GM12892 (cell line): ENCODE results near the gene HLF.

ENCODE experiments used
- DNase-seq: peaks from one replicate; pipeline ENCODE4 v3.0.0; 2011; ENCODE audit not compliant: insufficient read length
- FAIRE-seq: peaks from 2 replicates; lab custom pipeline; 2011; peaks lifted over from hg19 to GRCh38; lab: Jason Lieb, UNC
- POLR2A ChIP-seq: IDR thresholded peaks from 2 replicates; pipeline ENCODE4 v1.6.1; 2011; ENCODE audit warnings: low read depth, low read length, control low read depth
- POLR2AphosphoS5 ChIP-seq: IDR thresholded peaks from 2 replicates; pipeline ENCODE4 v1.6.1; 2011; ENCODE audit warnings: low read depth, low read length, control low read depth
- TAF1 ChIP-seq: IDR thresholded peaks from 2 replicates; pipeline ENCODE4 v1.6.1; 2011; ENCODE audit warnings: low read depth, mild to moderate bottlenecking, control low read depth, low read length, borderline replicate concordance

Gene HLF

DNA sequence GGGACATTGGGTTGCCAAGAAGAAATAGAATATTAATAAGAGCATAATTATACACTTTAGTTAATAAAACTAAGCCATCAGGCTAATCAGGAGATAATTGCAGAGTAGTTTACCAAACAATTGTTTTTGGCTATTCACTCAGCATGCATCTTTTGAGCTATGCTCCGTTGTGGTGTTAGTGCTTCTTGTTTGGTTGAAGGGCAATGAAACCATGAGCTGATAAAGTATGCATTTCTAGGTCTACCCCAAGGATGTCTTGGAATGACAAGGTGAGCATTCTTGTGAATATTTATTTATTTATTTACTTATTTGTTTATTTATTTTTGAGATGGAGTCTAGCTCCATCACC is 6.4 kb downstream of the HLF start:
- DNase-seq (no peak), FAIRE-seq (no peak)
- no peak for TF ChIP-seq TAF1
- TF ChIP-seq POLR2AphosphoS5 = no peak
- TF ChIP-seq POLR2A = no peak

DNA sequence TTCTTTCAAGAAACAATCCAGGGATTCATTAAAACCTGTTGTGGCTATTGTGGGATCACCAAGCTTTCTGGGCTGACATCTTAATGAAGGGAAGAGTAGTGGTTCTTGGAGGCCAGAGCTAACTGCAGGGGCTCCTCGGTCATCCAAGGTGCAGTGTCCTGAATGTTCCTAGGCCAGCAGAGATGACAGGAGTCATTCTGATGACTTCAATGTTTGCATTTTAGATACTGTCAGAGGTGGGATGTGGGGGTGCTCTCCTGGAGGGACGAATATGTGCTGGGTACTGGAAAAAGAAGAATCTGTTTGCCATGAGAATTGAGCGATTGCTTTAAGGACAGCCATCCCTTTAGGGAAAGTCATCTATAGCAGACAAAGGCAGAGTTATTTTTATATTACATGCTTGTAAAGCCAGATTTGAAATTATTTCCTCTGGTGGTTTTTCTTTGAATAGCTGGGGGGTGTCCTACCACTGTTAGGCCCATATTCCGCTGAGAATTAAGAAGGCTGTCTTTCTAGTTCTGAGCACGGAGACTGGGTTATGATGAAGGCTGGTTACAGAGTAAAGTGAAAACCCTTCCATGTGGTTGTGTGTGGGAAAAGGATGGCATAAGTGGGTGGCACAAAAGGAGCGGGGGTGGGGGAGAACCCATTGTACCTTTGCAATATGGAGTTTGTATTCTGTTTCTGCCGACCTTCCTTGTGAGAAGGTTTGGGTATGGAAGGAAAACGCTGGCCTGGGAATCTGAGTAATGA is 7.4 kb downstream of the HLF start:
- no peak for DNase-seq
- FAIRE-seq = no peak
- TF ChIP-seq POLR2AphosphoS5 = no peak
- TF ChIP-seq POLR2A = no peak
- TF ChIP-seq TAF1 = no peak

DNA sequence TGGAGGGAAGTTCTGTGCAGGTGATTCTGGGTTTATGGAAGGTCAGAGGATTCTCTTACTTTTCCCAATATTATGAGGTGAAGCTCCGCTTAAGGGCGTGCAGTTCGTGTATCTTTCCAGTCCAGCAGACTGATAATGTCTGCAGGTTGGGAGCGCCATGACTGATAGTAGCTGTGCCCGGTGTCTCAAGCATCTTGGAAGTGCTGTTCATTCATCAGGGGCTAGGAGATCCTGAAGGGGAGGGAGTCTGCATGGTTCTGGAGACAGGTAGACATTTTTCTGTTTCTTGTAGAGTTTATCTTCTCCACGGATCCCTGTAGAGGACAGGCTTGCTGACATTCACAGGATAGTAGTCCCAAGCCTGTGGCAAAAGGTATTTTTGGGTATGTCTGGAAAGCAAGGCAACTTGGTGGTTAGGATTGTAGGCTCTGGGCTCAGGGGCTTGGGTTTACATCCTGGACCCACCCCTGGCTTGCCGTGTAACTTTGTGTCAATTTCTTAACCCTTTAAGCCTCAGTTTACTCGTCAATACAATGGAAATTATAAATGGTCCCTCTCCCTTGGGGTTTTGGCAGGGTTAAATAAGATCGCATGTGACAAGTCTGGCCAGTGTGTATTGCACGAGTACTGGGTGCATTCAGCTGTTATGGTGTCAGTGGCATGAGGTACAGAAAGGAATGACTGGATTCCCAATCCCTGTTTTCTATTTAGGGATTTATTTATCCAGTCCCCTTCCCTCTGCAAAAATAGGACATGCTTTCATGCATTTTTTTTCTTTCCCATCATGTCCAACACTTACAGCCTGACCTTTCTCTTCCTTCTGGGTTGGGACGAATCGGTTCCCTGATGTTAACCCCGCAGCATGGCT is 8.2 kb downstream of the HLF start:
- no peak for DNase-seq
- FAIRE-seq = no peak
- TF ChIP-seq POLR2A = no peak
- no peak for TF ChIP-seq POLR2AphosphoS5
- no peak for TF ChIP-seq TAF1

DNA sequence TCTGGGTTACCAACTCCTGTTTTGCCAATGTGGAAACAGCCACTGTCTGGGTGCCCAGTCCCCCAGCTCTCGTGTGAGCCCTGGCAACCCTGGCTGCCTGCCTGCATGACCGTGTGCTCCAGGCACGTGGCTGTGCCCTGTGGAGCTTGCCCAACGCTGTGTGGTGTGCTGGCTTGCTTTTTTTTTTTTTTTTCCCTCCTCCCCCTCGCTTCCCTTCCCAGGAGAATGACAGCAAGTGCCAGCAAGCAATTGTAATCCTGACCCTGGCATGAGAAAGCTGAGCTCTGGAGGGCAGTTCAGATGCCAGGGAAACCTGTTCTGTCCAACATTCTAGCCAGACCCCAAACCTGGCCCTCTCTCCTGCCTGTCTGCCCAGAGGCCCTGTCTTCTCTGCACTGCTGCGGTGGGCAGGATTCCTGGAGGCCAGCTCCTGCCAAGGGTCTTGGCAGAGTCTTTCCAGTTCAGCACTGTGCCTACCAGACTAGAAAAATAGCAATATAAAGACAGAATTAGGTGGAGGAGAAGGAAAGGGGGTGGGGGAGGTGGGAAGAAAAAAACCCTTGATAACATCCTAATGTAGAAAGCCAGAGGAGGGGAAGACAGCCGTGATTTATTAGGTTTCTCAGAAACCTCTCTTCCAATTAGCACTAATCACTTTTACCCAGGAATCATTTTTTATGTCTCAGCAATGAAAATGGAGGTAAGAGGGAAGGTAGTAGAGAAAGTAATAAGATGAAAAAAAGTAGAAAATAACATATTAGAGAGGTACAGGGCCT is 9.0 kb downstream of the HLF start:
- FAIRE-seq = no peak
- DNase-seq = no peak
- no peak for TF ChIP-seq POLR2AphosphoS5
- no peak for TF ChIP-seq POLR2A
- no peak for TF ChIP-seq TAF1

DNA sequence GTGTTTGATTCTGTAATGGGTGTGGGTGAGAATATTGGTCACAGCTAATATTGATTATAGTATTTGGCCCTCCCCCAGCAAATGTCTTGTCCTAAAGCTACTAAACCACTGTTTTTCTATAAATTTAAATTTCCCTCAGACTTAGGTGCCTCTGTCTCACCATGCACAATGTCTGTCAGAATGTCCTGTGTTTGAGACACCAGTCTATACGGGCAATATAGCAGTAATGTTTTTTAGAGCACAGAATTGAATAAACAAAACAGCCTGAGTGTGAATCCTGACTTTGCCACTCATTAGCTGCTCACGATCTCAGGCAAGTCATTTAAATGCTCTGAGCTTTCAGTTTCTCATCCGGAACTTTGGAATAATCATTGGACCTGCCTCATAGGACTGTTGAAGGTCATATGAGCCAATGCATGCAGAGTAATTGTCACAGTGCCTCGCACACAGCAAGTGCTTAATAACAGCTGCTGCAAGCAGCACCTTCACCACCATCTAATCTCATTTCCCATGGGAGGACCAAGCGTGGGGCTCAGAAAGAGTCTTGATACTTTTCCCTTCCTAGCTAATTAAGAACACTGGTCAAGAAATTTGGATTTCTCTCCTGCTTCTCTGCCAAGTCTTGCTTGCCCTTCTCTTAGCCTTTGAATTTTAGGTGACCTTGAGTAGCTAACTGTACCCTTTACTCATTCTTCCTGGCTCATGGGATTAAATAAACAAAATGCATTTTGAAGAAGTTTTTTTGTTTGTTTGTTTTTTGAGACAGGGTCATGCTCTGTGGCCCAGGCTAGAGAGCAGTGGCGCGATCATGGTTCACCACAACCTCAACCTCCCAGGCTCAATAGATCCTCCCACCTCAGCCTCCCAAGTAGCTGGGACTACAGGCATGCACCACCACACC is 9.8 kb downstream of the HLF start:
- no peak for FAIRE-seq
- TF ChIP-seq POLR2A (no peak), POLR2AphosphoS5 (no peak), TAF1 (no peak)
- DNase-seq = no peak

DNA sequence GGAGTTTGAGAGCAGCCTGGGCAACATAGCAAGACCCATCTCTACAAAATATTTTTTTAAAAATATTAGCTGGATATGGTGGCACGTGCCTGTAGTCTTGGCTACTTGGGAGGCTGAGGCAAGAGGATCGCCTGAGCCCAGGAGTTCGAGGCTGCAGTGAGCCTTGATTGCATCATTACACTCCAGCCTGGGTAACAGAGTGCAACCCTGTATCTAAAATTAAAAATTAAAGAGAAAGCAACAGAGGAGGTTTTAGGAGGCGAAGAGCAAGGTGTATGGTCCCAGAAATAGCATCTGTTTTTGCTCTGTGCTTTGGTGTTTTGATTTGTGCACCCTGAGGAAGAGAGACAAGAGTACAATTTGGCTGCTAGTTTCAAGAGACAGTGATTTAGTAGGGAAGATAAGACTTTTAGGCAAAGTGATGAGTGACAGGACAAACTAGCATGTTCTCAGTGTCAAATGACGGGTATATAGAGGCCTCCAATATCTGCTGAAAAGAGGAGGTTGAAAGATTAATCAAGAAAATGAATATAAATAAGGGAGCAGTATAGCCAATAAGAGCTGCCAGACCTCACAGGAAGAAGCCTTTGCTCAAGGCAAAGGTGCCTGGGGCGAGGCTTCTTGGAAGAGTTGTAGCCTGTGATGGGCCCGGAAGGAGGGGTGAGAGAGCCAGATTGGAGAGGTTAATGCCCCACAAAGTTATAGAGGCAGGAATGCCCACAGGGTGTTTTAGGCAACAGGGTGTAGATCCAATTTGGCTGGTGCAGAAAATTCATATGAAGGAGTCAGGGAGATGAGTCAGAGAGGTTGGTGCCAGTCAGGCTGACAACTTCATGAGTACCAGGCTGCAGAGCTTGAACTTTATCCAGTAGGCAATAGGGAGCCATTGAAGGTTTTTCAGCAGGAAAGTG is 11.4 kb downstream of the HLF start:
- no peak for DNase-seq
- FAIRE-seq = no peak
- TF ChIP-seq POLR2AphosphoS5 (no peak), POLR2A (no peak), TAF1 (no peak)

DNA sequence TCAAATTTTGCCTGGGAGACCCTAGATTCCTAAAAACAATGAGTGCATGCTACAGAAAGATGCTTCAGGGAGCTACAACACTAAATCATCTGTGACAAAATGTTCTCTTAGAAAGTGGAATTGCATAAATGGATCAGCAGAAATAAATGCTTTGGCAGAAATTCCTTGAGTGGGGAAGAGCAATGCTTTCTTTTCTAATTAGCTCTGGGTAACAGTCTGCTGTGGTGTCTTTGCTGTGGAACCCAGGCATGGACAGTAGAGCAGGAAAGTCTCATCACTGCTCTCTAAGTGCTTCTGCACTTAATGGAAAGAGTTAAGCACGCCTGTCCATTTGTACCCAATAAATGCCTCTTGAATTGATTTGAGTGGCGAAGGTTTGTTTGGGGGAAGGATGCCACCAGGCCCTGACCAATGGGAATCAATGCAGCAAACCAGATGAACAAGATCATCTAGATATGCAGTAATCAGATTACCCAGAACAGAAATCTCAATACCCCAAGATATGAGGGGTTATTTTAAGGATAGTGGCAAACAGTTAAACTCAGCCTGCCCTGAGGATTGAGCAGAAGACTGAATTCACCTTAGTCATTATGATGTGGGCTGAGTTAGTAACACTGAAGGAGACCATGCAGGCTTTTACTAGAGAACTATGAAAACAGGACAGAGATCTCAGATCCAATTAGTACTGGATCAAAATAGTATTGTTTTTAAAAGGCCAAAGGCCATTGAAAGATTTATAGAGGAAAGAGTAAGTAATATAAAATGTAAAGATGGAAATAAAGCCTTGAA is 13.6 kb downstream of the HLF start:
- no peak for FAIRE-seq
- TF ChIP-seq POLR2AphosphoS5 (no peak), TAF1 (no peak), POLR2A (no peak)
- no peak for DNase-seq

DNA sequence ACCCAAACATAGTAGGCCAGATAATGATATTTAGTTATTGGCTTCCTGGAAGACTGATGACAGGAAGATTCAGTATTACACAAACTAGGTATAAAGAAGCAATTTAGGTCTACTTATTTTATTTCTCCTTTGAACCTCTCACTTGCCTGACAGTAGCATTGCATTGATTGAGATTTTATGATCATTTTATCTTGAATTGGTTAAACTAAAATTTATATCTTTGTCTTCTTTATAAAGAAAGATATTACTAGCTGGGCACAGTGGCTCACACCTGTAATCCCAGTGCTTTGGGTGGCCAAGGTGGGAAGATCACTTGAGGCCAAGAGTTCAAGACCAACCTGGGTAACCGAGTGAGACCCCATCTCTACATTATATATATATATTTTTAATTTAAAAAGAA is 14.4 kb downstream of the HLF start:
- no peak for DNase-seq
- no peak for FAIRE-seq
- TF ChIP-seq POLR2A (no peak), POLR2AphosphoS5 (no peak), TAF1 (no peak)

DNA sequence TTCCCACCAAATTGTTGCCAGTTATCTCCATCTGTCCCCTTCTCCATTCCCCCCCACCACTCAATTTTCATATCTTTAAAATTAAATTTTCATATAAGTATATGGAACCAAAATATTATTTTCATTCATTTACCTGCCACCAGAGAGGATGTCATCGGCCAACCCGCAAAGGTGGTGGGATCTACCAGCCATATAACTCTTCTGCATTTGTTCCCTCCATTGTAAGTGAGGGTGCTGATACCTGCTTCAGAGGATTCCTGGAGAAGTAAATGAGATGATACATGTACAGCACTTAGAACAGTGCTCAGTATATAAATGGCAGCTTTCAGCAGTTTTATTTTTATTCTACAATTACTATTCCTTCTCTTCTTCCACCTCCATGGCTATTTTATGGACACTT is 15.0 kb downstream of the HLF start:
- no peak for FAIRE-seq

DNA sequence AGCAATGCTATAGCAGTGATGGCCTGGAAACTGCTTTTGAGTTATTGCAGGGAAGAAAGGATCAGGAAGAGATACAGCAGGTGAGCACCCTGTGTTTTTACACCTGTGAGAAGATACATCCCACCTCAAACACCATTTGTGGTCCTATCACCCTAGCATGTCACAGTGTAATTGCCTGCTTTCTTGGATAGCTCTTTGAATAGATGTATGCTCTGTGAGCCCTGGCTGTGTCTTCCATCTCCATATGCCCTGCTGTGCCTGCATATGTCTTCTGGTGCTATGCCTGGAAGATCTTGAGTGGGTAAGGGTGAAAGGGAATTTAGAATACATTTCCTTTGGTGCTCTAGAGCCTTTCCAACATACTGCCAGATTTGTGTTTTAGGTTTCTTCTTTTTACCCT is 15.5 kb downstream of the HLF start:
- TF ChIP-seq POLR2A = no peak
- no peak for TF ChIP-seq TAF1
- no peak for TF ChIP-seq POLR2AphosphoS5
- FAIRE-seq = no peak
- DNase-seq = no peak

More for the DNA sequence above, 15.0 kb downstream of the HLF start:
- no peak for DNase-seq
- no peak for TF ChIP-seq POLR2A
- no peak for TF ChIP-seq TAF1
- no peak for TF ChIP-seq POLR2AphosphoS5
